Testis (tissue), 2 donors: ENCODE measurements around the gene ZNF525.
"Not testable (repeated sequence)": the region's sequence is repeated elsewhere in the genome, so short reads cannot be mapped to it uniquely, and the experiment has no call there.

Experiments used
- POLR2A ChIP-seq: fragments of 450-650 bp; IDR thresholded peaks from one replicate; pipeline ENCODE4 v1.6.1; 2017; ENCODE audit warnings: antibody characterized with exemption, mild to moderate bottlenecking, moderate library complexity
- TF ChIP-seq, protein P1 (sequence below), 3 experiments: fragments of 450-650 bp in 2 of 3; fragments of 200-600 bp in 1 of 3; sonication (generic) in 1 of 3; IDR thresholded peaks; one replicate each; pipeline ENCODE4 v1.5.1; 2016 to 2019; ENCODE audit warnings: antibody characterized with exemption in 3 of 3, mild to moderate bottlenecking in 2 of 3, moderate library complexity in 1 of 3

DNA sequence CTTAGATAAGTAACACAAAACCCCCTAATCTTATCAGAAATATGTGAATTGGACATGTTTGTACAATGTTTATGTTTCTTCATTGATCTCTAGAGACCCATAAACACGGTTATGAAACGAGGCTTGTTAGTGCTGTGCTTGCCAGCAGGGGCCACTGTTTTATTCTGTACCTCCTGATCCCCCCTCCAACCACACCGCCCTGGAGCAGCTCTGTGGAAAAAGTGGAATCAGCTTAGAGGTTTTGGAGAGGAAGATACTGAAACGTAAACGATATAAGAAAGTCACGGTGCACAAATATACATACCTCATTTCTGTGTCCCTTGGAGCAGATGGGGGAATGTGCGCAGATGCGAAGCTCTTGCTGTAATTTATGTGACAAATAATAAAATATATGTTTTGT is 58.2 kb downstream of the ZNF525 start:
- TF ChIP-seq, protein P1, sequence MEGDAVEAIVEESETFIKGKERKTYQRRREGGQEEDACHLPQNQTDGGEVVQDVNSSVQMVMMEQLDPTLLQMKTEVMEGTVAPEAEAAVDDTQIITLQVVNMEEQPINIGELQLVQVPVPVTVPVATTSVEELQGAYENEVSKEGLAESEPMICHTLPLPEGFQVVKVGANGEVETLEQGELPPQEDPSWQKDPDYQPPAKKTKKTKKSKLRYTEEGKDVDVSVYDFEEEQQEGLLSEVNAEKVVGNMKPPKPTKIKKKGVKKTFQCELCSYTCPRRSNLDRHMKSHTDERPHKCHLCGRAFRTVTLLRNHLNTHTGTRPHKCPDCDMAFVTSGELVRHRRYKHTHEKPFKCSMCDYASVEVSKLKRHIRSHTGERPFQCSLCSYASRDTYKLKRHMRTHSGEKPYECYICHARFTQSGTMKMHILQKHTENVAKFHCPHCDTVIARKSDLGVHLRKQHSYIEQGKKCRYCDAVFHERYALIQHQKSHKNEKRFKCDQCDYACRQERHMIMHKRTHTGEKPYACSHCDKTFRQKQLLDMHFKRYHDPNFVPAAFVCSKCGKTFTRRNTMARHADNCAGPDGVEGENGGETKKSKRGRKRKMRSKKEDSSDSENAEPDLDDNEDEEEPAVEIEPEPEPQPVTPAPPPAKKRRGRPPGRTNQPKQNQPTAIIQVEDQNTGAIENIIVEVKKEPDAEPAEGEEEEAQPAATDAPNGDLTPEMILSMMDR (IDR thresholded peaks at IDR 0.05) = not testable (repeated sequence)
- TF ChIP-seq POLR2A = not testable (repeated sequence)
